Transverse colon (tissue), 4 donors: Measurements from ENCODE around the gene AGBL4. TPM values are rescaled to one million over a fixed set of nuclear protein-coding genes. Genes with fewer than 3 reads are reported as not detected.

Experiments used
- DNase-seq: peaks from one replicate; pipeline ENCODE4 v3.0.0-alpha.2; 2019
- H3K27ac ChIP-seq, 4 donors: fragments of 200-600 bp; sonication (generic); 2 replicates each; pipeline ENCODE4 v1.5.1; 2016 to 2018; ENCODE audit warnings: inconsistent platforms in 4 of 4
- H3K27me3 ChIP-seq: fragments of 200-600 bp; sonication (generic); 2 replicates; pipeline ENCODE4 v1.5.1; 2017; ENCODE audit warnings: inconsistent platforms
- H3K36me3 ChIP-seq, 4 donors: fragments of 200-600 bp; sonication (generic); 2 replicates each; pipeline ENCODE4 v1.5.1; 2017 to 2019; ENCODE audit warnings: inconsistent platforms in 4 of 4
- H3K4me1 ChIP-seq, 4 donors: fragments of 200-600 bp; sonication (generic); 2 replicates each; pipeline ENCODE4 v1.5.1; 2017 to 2020; ENCODE audit warnings: inconsistent platforms in 4 of 4
- H3K4me3 ChIP-seq, 4 donors: fragments of 200-600 bp; sonication (generic); 1 replicate in 1 of 4; 2 replicates in 3 of 4; pipeline versions ENCODE4 v1.5.1 to v1.6.1; 2017 to 2019; ENCODE audit warnings: inconsistent platforms in 4 of 4
- H3K9me3 ChIP-seq, 2 donors: fragments of 200-600 bp; sonication (generic); 2 replicates each; pipeline ENCODE4 v1.5.1; 2017 to 2019; ENCODE audit warnings: inconsistent platforms in 2 of 2
- CTCF ChIP-seq, 5 experiments: fragments of 200-600 bp in 3 of 5; fragments of 450-650 bp in 2 of 5; sonication (generic) in 3 of 5; IDR thresholded peaks; 1 replicate in 2 of 5; 2 replicates in 3 of 5; pipeline ENCODE4 v1.5.1; 2016 to 2017; ENCODE audit warnings: antibody characterized with exemption in 5 of 5, inconsistent platforms in 3 of 5, mild to moderate bottlenecking in 2 of 5, moderate library complexity in 1 of 5
- EP300 ChIP-seq: sonication (generic); formaldehyde crosslinking; IDR thresholded peaks from one replicate; pipeline ENCODE4 v1.6.1; 2017; ENCODE audit warnings: antibody characterized with exemption, low read depth
- POLR2A ChIP-seq: fragments of 450-650 bp; IDR thresholded peaks from one replicate; pipeline ENCODE4 v1.6.1; 2016; ENCODE audit warnings: antibody characterized with exemption, mild to moderate bottlenecking, moderate library complexity
- POLR2AphosphoS5 ChIP-seq, 3 donors: sonication (generic); formaldehyde crosslinking; IDR thresholded peaks; one replicate each; pipeline ENCODE4 v1.6.1; 2016; ENCODE audit warnings: antibody characterized with exemption in 3 of 3
- WGBS, 2 donors: methylation state at CpG; one replicate each; pipeline ENCODE4 v1.1.5; 2018; ENCODE audit warnings: low coverage in 1 of 2; 5-methylcytosine and 5-hydroxymethylcytosine counted together
- in situ Hi-C, 4 donors: fragments of 200-750 bp; cut with MboI; loops; one replicate each; pipeline versions ENCODE4 v1.15.0 to v1.15.1; 2017; ENCODE audit warnings: low sequenced_read_pairs in 3 of 4, low pct_ligation_motif_present in 1 of 4, low pct_unique_long_range_greater_than_20kb in 1 of 4
- intact Hi-C: fragments of 100-400 bp; cut with DNase I; formaldehyde crosslinking; loops from one replicate; pipeline ENCODE4 v1.15.1; 2023; ENCODE audit warnings: low total_unique reads
- total RNA-seq, 4 donors: library from RNA; depleted of rRNA; stranded (reverse); fragments of >200 nt; gene quantifications; one replicate each; pipeline ENCODE4 v1.1.0, GENCODE V29; 2016

AGBL4 gene
- total RNA-seq, 4 donors from 2014 or later: 0.82 TPM; not detected in 3

- intact Hi-C loops (no loop called here), in situ Hi-C loops (no loop called here)
- Histone ChIP-seq H3K36me3 (no peaks in the 10 kb centered on the region), H3K4me3 (no peak overlapping the region), H3K9me3 (no peaks in the 10 kb centered on the region), H3K27me3 (no peaks in the 10 kb centered on the region), H3K27ac (no peak overlapping the region), H3K4me1 (no peaks in the 10 kb centered on the region)
- DNase-seq: no peak
- TF ChIP-seq POLR2AphosphoS5 (IDR thresholded peaks at IDR 0.05): no peak
- 88% methylated on average over 5 of the region's 5 CpGs; no CpG with 5 or more reads in 1 of the 2 donors for WGBS, 2 donors
These were observed 1307.8 kb downstream of the AGBL4 start for GRCh38 chr1:48715921-48716320.

GRCh38 chr1:48710915-48711314 is 1312.8 kb downstream of the AGBL4 start:
- intact Hi-C loops: no loop called here
- no peak overlapping the region for H3K4me3 ChIP-seq
- no peaks in the 10 kb centered on the region for H3K9me3 ChIP-seq
- no peak for TF ChIP-seq EP300
- TF ChIP-seq POLR2A: no peak
- TF ChIP-seq CTCF (IDR thresholded peaks at IDR 0.05): no peak
- no peak for TF ChIP-seq POLR2AphosphoS5 (IDR thresholded peaks at IDR 0.05)
- WGBS, 2 donors: 71 to 92% methylated on average over 1 to 2 of the region's 2 CpGs
- H3K36me3 ChIP-seq: no peaks in the 10 kb centered on the region
- in situ Hi-C loops: no loop called here
- H3K4me1 ChIP-seq: no peaks in the 10 kb centered on the region
- no peak for DNase-seq
- H3K27ac ChIP-seq: no peak overlapping the region
- H3K27me3 ChIP-seq: no peaks in the 10 kb centered on the region

- H3K4me3 ChIP-seq: no peak overlapping the region
- 80 to 87% methylated on average over 2 of the region's 2 CpGs for WGBS, 2 donors
- H3K9me3 ChIP-seq: no peaks in the 10 kb centered on the region
- intact Hi-C loops: no loop called here
- H3K36me3 ChIP-seq: no peaks in the 10 kb centered on the region
- TF ChIP-seq POLR2A: no peak
- no peak for TF ChIP-seq CTCF (IDR thresholded peaks at IDR 0.05)
- no peak for TF ChIP-seq POLR2AphosphoS5 (IDR thresholded peaks at IDR 0.05)
- TF ChIP-seq EP300: no peak
- in situ Hi-C loops: no loop called here
- no peak for DNase-seq
- no peaks in the 10 kb centered on the region for H3K27me3 ChIP-seq
- no peaks in the 10 kb centered on the region for H3K4me1 ChIP-seq
- no peak overlapping the region for H3K27ac ChIP-seq
These were observed 1313.4 kb downstream of the AGBL4 start for GRCh38 chr1:48710318-48710717.

- no peak overlapping the region for H3K27ac ChIP-seq
- WGBS, 2 donors: 88 to 95% methylated on average over 6 of the region's 6 CpGs
- no peaks in the 10 kb centered on the region for H3K9me3 ChIP-seq
- DNase-seq: no peak
- H3K36me3 ChIP-seq: no peaks in the 10 kb centered on the region
- in situ Hi-C loops: no loop called here
- H3K4me3 ChIP-seq: no peak overlapping the region
- no peak for TF ChIP-seq CTCF (IDR thresholded peaks at IDR 0.05)
- H3K4me1 ChIP-seq: no peaks in the 10 kb centered on the region
- no peaks in the 10 kb centered on the region for H3K27me3 ChIP-seq
- intact Hi-C loops: no loop called here
These were observed 1319.0 kb downstream of the AGBL4 start for GRCh38 chr1:48704736-48705135.

- H3K27me3 ChIP-seq: no peaks in the 10 kb centered on the region
- H3K36me3 ChIP-seq: no peaks in the 10 kb centered on the region
- intact Hi-C loops (no loop called here), in situ Hi-C loops (no loop called here)
- no peaks in the 10 kb centered on the region for H3K9me3 ChIP-seq
- H3K4me3 ChIP-seq: no peak overlapping the region
- H3K4me1 ChIP-seq: no peaks in the 10 kb centered on the region
- DNase-seq: no peak
- H3K27ac ChIP-seq: no peak overlapping the region
- 80 to 81% methylated on average over 2 of the region's 2 CpGs for WGBS, 2 donors
- TF ChIP-seq POLR2AphosphoS5 (IDR thresholded peaks at IDR 0.05) (no peak), EP300 (no peak), POLR2A (no peak), CTCF (IDR thresholded peaks at IDR 0.05) (no peak)
These were observed 1322.3 kb downstream of the AGBL4 start for GRCh38 chr1:48701445-48701844.
